Stomach (tissue), 9 donors: ENCODE data around the gene ONECUT3. TPM values are rescaled to one million over a fixed set of nuclear protein-coding genes. Genes with fewer than 3 reads are reported as not detected.

ENCODE experiments used
- DNase-seq, 2 donors: peaks; one replicate each; pipeline versions ENCODE4 v3.0.0 to v3.0.0-alpha.2; 2013 to 2019
- H3K27ac ChIP-seq, 5 donors: fragments of 200-600 bp in 4 of 5; sonication (generic) in 4 of 5; one replicate each; pipeline ENCODE4 v1.5.1; 2013 to 2019; ENCODE audit warnings: mild to moderate bottlenecking in 1 of 5, moderate library complexity in 1 of 5
- H3K27me3 ChIP-seq, 3 donors: fragments of 200-600 bp; sonication (generic); one replicate each; pipeline ENCODE4 v1.5.1; 2017 to 2019; ENCODE audit warnings: mixed run types in 1 of 3
- H3K36me3 ChIP-seq, 4 donors: fragments of 200-600 bp; sonication (generic); 1 replicate in 3 of 4; 2 replicates in 1 of 4; pipeline ENCODE4 v1.5.1; 2016 to 2019
- H3K4me1 ChIP-seq, 4 donors: fragments of 200-600 bp; sonication (generic); one replicate each; pipeline ENCODE4 v1.5.1; 2016 to 2019
- H3K4me3 ChIP-seq, 4 donors: fragments of 200-600 bp; sonication (generic) in 3 of 4; one replicate each; pipeline ENCODE4 v1.5.1; 2016 to 2019; ENCODE audit warnings: mild to moderate bottlenecking in 1 of 4
- H3K9me3 ChIP-seq, 4 donors: fragments of 200-600 bp; sonication (generic); one replicate each; pipeline ENCODE4 v1.5.1; 2016 to 2019
- CTCF ChIP-seq, 7 experiments: fragments of 450-650 bp in 4 of 7; fragments of 200-600 bp in 3 of 7; sonication (generic) in 3 of 7; IDR thresholded peaks; one replicate each; pipeline ENCODE4 v1.5.1; 2016 to 2019; ENCODE audit warnings: antibody characterized with exemption in 7 of 7, control low read depth in 2 of 7, mild to moderate bottlenecking in 1 of 7
- EP300 ChIP-seq: sonication (generic); formaldehyde crosslinking; IDR thresholded peaks from one replicate; pipeline ENCODE4 v1.6.1; 2017; ENCODE audit warnings: antibody characterized with exemption
- POLR2A ChIP-seq, 4 donors: fragments of 450-650 bp; IDR thresholded peaks; one replicate each; pipeline ENCODE4 v1.6.1; 2016; ENCODE audit warnings: antibody characterized with exemption in 4 of 4, control low read depth in 2 of 4, mild to moderate bottlenecking in 1 of 4, moderate library complexity in 1 of 4
- POLR2AphosphoS5 ChIP-seq, 3 donors: sonication (generic); formaldehyde crosslinking; IDR thresholded peaks; one replicate each; pipeline ENCODE4 v1.6.1; 2016; ENCODE audit warnings: antibody characterized with exemption in 3 of 3
- WGBS, 5 donors: extraction: QIAGEN DNeasy Blood & Tissue Kit in 3 of 5; methylation state at CpG; one replicate each; pipeline versions ENCODE4 v1.1.5 to v1.1.7; 2013 to 2018; 5-methylcytosine and 5-hydroxymethylcytosine counted together
- intact Hi-C: fragments of 100-400 bp; cut with DNase I; formaldehyde crosslinking; loops from one replicate; pipeline ENCODE4 v1.15.1; 2023; ENCODE audit warnings: low total_unique reads
- polyA plus RNA-seq, 3 donors: library from polyadenylated mRNA; stranded (reverse); fragments of 200-250 nt; gene quantifications; one replicate each; pipeline ENCODE4 v1.2.3, GENCODE V29; 2013
- total RNA-seq, 5 donors: library from RNA; depleted of rRNA; stranded (reverse); fragments of >200 nt; gene quantifications; one replicate each; pipeline versions ENCODE4 v1.1.0 to v1.2.3, GENCODE V29; 2014 to 2016
- donor health status: healthy with polysubstance abuse.
- donor health status: Bipolar disorder and iron deficiency.
- donor health status: healthy.

The ONECUT3 gene
- total and polyA plus RNA-seq, 8 donors, result 0.13 to 0.37 (median 0.29) TPM; not detected in 5

DNA sequence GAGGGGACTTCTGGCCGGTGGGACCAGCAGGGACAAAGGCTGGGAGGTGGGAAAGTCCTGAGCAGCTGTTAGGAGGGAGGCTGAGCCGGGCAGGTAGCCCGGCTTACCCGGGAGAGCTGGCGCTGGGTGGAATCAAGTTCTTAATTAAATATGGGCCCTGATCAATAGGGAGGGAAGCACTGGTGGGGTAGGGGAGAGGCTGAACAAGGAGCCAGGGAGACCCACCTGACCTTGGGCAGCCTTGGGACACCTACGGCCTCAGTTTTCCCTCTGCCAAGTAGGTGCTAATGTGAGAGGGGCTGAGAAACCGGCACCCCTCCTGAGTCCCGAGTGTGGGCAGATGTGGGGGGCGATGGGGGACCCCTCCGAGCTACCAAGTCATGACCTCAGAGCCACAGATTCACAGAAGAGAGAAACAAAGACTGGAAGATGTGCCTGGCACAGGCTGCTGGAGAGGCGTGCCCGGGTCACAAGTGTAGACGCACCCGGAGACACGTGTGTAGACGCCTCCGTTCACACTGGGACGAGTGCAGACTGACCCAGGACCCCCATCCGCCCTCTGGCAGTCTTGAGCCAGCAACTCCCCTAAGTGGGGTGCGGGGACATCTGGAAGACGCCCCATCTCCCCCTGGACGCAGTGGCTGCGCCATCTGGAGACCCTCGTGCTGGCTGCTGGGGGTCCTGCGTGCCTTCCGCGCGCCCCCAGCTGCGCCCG, 8.4 kb downstream of the ONECUT3 start:
- Histone ChIP-seq H3K4me1 (peaks cover 5 to 18% (median 13%) of the 10 kb centered on the region in 4 donors), H3K27ac (no peak overlapping the region), H3K9me3 (no peaks in the 10 kb centered on the region), H3K27me3 (peaks cover 59 to 100% (median 97%) of the 10 kb centered on the region in 3 donors), H3K4me3 (no peak overlapping the region), H3K36me3 (no peaks in the 10 kb centered on the region)
- no peak for TF ChIP-seq POLR2AphosphoS5 (IDR thresholded peaks at IDR 0.05)
- TF ChIP-seq EP300, result no peak
- no peak for TF ChIP-seq CTCF (IDR thresholded peaks at IDR 0.05)
- TF ChIP-seq POLR2A (IDR thresholded peaks at IDR 0.05), result no peak
- 3 to 24% (median 9%) methylated on average over 9 to 30 of the region's 30 CpGs for WGBS, 5 donors
- no peak for DNase-seq
- intact Hi-C loops, result no loop called here

DNA sequence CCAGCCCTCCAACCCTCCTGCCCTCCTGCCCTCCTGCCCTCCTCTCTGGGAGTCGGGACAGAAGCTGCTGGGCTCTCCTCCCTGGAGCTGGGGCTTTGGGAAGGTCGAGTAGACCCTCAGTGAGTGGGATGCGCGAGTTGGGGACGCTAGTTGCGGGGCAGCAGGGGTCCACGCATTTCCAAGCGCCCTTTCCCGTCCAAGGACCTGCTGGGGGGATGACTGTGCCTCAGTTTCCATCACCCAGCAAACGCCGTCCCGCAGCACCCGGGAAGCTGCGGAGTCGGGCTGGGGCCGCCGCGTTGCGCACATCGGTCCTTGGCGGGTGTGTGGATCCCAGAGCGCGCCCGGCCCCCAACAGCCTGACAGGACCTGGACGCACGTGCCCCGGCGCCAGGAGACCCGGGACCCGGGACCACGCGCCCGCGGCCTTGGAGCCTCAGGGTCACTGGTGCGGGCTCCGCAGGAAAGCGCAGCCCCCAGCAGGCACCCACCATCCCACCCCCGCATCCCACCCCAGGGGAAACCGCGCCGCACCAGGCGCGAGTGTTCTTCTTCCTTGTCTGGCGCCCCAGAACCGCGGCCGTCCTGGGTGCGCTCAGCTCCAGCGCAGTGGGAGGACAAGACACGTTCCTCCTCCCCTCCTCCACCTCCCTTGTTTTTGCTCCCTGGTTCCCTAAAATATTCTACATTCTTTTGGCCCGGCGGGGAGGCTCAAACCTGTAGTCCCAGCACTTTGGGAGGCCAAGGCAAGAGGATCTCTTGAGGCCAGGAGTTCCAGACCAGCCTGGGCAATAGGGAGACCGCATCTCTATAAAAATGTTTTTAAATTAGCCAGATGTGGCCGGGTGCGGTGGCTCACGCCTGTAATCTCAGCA, 9.2 kb downstream of the ONECUT3 start:
- H3K4me3 ChIP-seq, result no peak overlapping the region
- H3K27me3 ChIP-seq, result peaks cover 56 to 100% (median 97%) of the 10 kb centered on the region in 3 donors
- no peaks in the 10 kb centered on the region for H3K36me3 ChIP-seq
- no peaks in the 10 kb centered on the region for H3K9me3 ChIP-seq
- peaks cover 4 to 14% (median 8%) of the 10 kb centered on the region in 4 donors for H3K4me1 ChIP-seq
- intact Hi-C loops, result no loop called here
- no peak for DNase-seq
- no peak overlapping the region for H3K27ac ChIP-seq
- no peak for TF ChIP-seq EP300
- no peak for TF ChIP-seq POLR2A (IDR thresholded peaks at IDR 0.05)
- no peak for TF ChIP-seq POLR2AphosphoS5 (IDR thresholded peaks at IDR 0.05)
- no peak for TF ChIP-seq CTCF (IDR thresholded peaks at IDR 0.05)
- WGBS, 5 donors, result 6 to 39% (median 16%) methylated on average over 31 to 56 of the region's 56 CpGs

GRCh38 chr19:1763648-1764639, 10.6 kb downstream of the ONECUT3 start:
- Histone ChIP-seq H3K4me3 (no peak overlapping the region), H3K27ac (no peak overlapping the region), H3K36me3 (no peaks in the 10 kb centered on the region), H3K27me3 (peaks cover 47 to 100% (median 97%) of the 10 kb centered on the region in 3 donors), H3K4me1 (peaks cover 0 to 8% (median 3%) of the 10 kb centered on the region in 4 donors), H3K9me3 (no peaks in the 10 kb centered on the region)
- TF ChIP-seq EP300 (no peak), POLR2AphosphoS5 (IDR thresholded peaks at IDR 0.05) (no peak), CTCF (IDR thresholded peaks at IDR 0.05) (no peak), POLR2A (IDR thresholded peaks at IDR 0.05) (no peak)
- intact Hi-C loops, result no loop called here
- 12 to 30% (median 16%) methylated on average over 39 of the region's 39 CpGs for WGBS, 5 donors
- no peak for DNase-seq
